ENCODE results near the gene KICS2. TPM values are rescaled to one million over a fixed set of nuclear protein-coding genes. Genes with fewer than 3 reads are reported as not detected.

Gene KICS2
- total RNA-seq, 1 experiment from 2014 or later, result 8.6 TPM

- Histone ChIP-seq H3K36me3 (ENCODE audit: control insufficient read depth, insufficient read depth, low read length) (no peaks in the 10 kb centered on the region), H3K4me1 (no peaks in the 10 kb centered on the region), H3K9me3 (no peaks in the 10 kb centered on the region), H3K27me3 (replicated peaks; ENCODE audit: control insufficient read depth, insufficient read depth, low read length) (no peaks in the 10 kb centered on the region), H3K4me3 (ENCODE audit: low read depth, low read length) (no peak overlapping the region)
- Mint-ChIP-seq H3K36me3 (ENCODE audit: insufficient read depth, unreplicated experiment) (no peaks in the 10 kb centered on the region), H3K4me1 (ENCODE audit: low read depth, unreplicated experiment) (no peaks in the 10 kb centered on the region), H3K9me3 (ENCODE audit: unreplicated experiment) (no peaks in the 10 kb centered on the region), H3K27ac (ENCODE audit: unreplicated experiment) (no peak overlapping the region), H3K27me3 (ENCODE audit: insufficient read depth, unreplicated experiment) (peaks cover 6% of the 10 kb centered on the region), H3K4me3 (ENCODE audit: unreplicated experiment) (no peak overlapping the region)
- POLR2A ChIA-PET, result no interaction called here
- TF ChIP-seq CTCF (IDR thresholded peaks at IDR 0.05; ENCODE audit: insufficient read depth in 1 of 2, low read depth in 1 of 2, low read length in 1 of 2, severe bottlenecking in 1 of 2, unreplicated experiment in 1 of 2), result no peak
- CTCF ChIA-PET, result interaction anchor here (0.6 kb wide), 1 partner anchor 56 kb away, joined by 4 read pairs; no protein-coding TSS in a partner anchor
- no peak for DNase-seq
- intact Hi-C loops (cut with micrococcal nuclease; ENCODE audit: unreplicated experiment), result no loop called here
- BruUV-seq (replicated peaks), result no TSS peak
Measured at GRCh38 chr12:64229240-64229639, 7.1 kb upstream of the KICS2 start.

GRCh38 chr12:64225626-64226025 is 3.5 kb upstream of the KICS2 start:
- H3K36me3 Mint-ChIP-seq (ENCODE audit: insufficient read depth, unreplicated experiment), result peaks cover 14% of the 10 kb centered on the region
- no peak for DNase-seq
- no peaks in the 10 kb centered on the region for H3K9me3 Mint-ChIP-seq (ENCODE audit: unreplicated experiment)
- ChIA-PET POLR2A (no interaction called here), CTCF (no interaction called here)
- H3K4me3 ChIP-seq (ENCODE audit: low read depth, low read length), result no peak overlapping the region
- TF ChIP-seq CTCF (IDR thresholded peaks at IDR 0.05; ENCODE audit: insufficient read depth in 1 of 2, low read depth in 1 of 2, low read length in 1 of 2, severe bottlenecking in 1 of 2, unreplicated experiment in 1 of 2), result no peak
- no peaks in the 10 kb centered on the region for H3K27me3 ChIP-seq (replicated peaks; ENCODE audit: control insufficient read depth, insufficient read depth, low read length)
- peaks cover 9% of the 10 kb centered on the region for H3K4me1 Mint-ChIP-seq (ENCODE audit: low read depth, unreplicated experiment)
- no peaks in the 10 kb centered on the region for H3K36me3 ChIP-seq (ENCODE audit: control insufficient read depth, insufficient read depth, low read length)
- H3K27me3 Mint-ChIP-seq (ENCODE audit: insufficient read depth, unreplicated experiment), result peaks cover 6% of the 10 kb centered on the region
- H3K4me1 ChIP-seq, result peaks cover 8% of the 10 kb centered on the region; the same call in 1 of the 2 replicates
- BruUV-seq (replicated peaks), result no TSS peak
- H3K9me3 ChIP-seq, result no peaks in the 10 kb centered on the region
- H3K27ac Mint-ChIP-seq (ENCODE audit: unreplicated experiment), result no peak overlapping the region
- no peak overlapping the region for H3K4me3 Mint-ChIP-seq (ENCODE audit: unreplicated experiment)
- intact Hi-C loops (cut with micrococcal nuclease; ENCODE audit: unreplicated experiment), result no loop called here

GRCh38 chr12:64221651-64222008 is 466 bp downstream of the KICS2 start:
- Histone ChIP-seq H3K36me3 (ENCODE audit: control insufficient read depth, insufficient read depth, low read length) (no peaks in the 10 kb centered on the region), H3K9me3 (no peaks in the 10 kb centered on the region), H3K4me1 (peaks cover 12% of the 10 kb centered on the region; the same call in 1 of the 2 replicates), H3K4me3 (ENCODE audit: low read depth, low read length) (peak overlapping the region; percentile 72), H3K27me3 (replicated peaks; ENCODE audit: control insufficient read depth, insufficient read depth, low read length) (no peaks in the 10 kb centered on the region)
- no peak for TF ChIP-seq CTCF (IDR thresholded peaks at IDR 0.05; ENCODE audit: insufficient read depth in 1 of 2, low read depth in 1 of 2, low read length in 1 of 2, severe bottlenecking in 1 of 2, unreplicated experiment in 1 of 2)
- no peaks in the 10 kb centered on the region for H3K27me3 Mint-ChIP-seq (ENCODE audit: insufficient read depth, unreplicated experiment)
- peaks cover 14% of the 10 kb centered on the region for H3K36me3 Mint-ChIP-seq (ENCODE audit: insufficient read depth, unreplicated experiment)
- ChIA-PET CTCF (interaction anchor here (1.3 kb wide), 1 partner anchor 40 kb away, joined by 4 read pairs; no protein-coding TSS in a partner anchor), POLR2A (interaction anchor here (1.3 kb wide), 1 partner anchor 183 kb away, joined by 9 read pairs; the partner anchor contains the start of gene XPOT)
- DNase-seq, result peak; percentile 89
- H3K4me3 Mint-ChIP-seq (ENCODE audit: unreplicated experiment), result peak overlapping the region; percentile 99
- BruUV-seq (replicated peaks), result TSS peak; percentile 65
- intact Hi-C loops (cut with micrococcal nuclease; ENCODE audit: unreplicated experiment), result no loop called here
- no peaks in the 10 kb centered on the region for H3K9me3 Mint-ChIP-seq (ENCODE audit: unreplicated experiment)
- peak overlapping the region; percentile 99 for H3K27ac Mint-ChIP-seq (ENCODE audit: unreplicated experiment)
- H3K4me1 Mint-ChIP-seq (ENCODE audit: low read depth, unreplicated experiment), result peaks cover 17% of the 10 kb centered on the region
